HepG2 (cell line): Measurements from ENCODE around the gene ENO1. TPM values are rescaled to one million over a fixed set of nuclear protein-coding genes. Genes with fewer than 3 reads are reported as not detected.

ENCODE experiments used
- BORCS8-MEF2B ChIP-seq: sonication (generic); formaldehyde crosslinking; IDR thresholded peaks from 2 replicates; pipeline ENCODE4 v1.8.0; 2022; ENCODE audit warnings: mild to moderate bottlenecking, missing genetic modification reagents
- CBX1 ChIP-seq: IDR thresholded peaks from one replicate; pipeline ENCODE4 v1.6.1; 2016; ENCODE audit warnings: antibody characterized with exemption, low read depth
- CBX2 ChIP-seq, 2 experiments: fragments of 200-600 bp in 1 of 2; sonication (generic); formaldehyde crosslinking in 1 of 2; IDR thresholded peaks; 2 replicates each; pipeline versions ENCODE4 v1.7.0 to v1.8.1; 2018 to 2022; ENCODE audit warnings: low read depth in 2 of 2, low read length in 1 of 2, mild to moderate bottlenecking in 1 of 2, missing genetic modification reagents in 1 of 2
- CHD2 ChIP-seq: IDR thresholded peaks from 2 replicates; pipeline ENCODE4 v1.6.1; 2011; ENCODE audit warnings: low read depth, low read length, improper control_type of control experiment
- HNF1B ChIP-seq: sonication (generic); formaldehyde crosslinking; IDR thresholded peaks from 2 replicates; pipeline ENCODE4 v1.5.1; 2020; ENCODE audit warnings: mild to moderate bottlenecking, moderate library complexity, missing genetic modification reagents
- MAFF ChIP-seq: IDR thresholded peaks from 2 replicates; pipeline ENCODE4 v1.6.1; 2011; ENCODE audit warnings: low read depth, low read length, improper control_type of control experiment
- MLX ChIP-seq: IDR thresholded peaks from 2 replicates; pipeline ENCODE4 v1.6.1; 2016
- MTF1 ChIP-seq: sonication (generic); formaldehyde crosslinking; IDR thresholded peaks from 2 replicates; pipeline ENCODE4 v1.5.0; 2020; ENCODE audit warnings: missing genetic modification reagents
- PCBP2 ChIP-seq: fragments of 200-400 bp; formaldehyde crosslinking; optimal IDR thresholded peaks from 2 replicates; pipeline ENCODE3; 2018; ENCODE audit warnings: low read length, low read depth; ENCODE audit not compliant: poor library complexity, severe bottlenecking
- TAF15 ChIP-seq: fragments of 200-400 bp; formaldehyde crosslinking; IDR thresholded peaks from one replicate; pipeline ENCODE4 v1.6.1; 2018; ENCODE audit warnings: mild to moderate bottlenecking, low read depth, low read length; ENCODE audit not compliant: poor library complexity, severe bottlenecking
- YEATS2 ChIP-seq: sonication (generic); formaldehyde crosslinking; IDR thresholded peaks from 2 replicates; pipeline ENCODE4 v1.4.0; 2020; ENCODE audit warnings: missing genetic modification reagents, borderline replicate concordance
- ZBTB37 ChIP-seq: sonication (generic); formaldehyde crosslinking; IDR thresholded peaks from 2 replicates; pipeline ENCODE4 v1.4.0; 2020; ENCODE audit warnings: mild to moderate bottlenecking, missing genetic modification reagents
- ZKSCAN5 ChIP-seq: sonication (generic); formaldehyde crosslinking; IDR thresholded peaks from 2 replicates; pipeline ENCODE4 v1.5.1; 2020; ENCODE audit warnings: mild to moderate bottlenecking, missing genetic modification reagents
- ZNF142 ChIP-seq: sonication (generic); formaldehyde crosslinking; IDR thresholded peaks from 2 replicates; pipeline ENCODE4 v1.4.0; 2020; ENCODE audit warnings: missing genetic modification reagents
- ZNF343 ChIP-seq: sonication (generic); formaldehyde crosslinking; IDR thresholded peaks from 2 replicates; pipeline ENCODE4 v1.4.0; 2020; ENCODE audit warnings: mild to moderate bottlenecking, missing genetic modification reagents
- ZNF614 ChIP-seq: IDR thresholded peaks from 2 replicates; pipeline ENCODE4 v1.6.1; 2018; ENCODE audit warnings: missing biosample characterization, missing genetic modification reagents, inconsistent platforms, borderline replicate concordance
- ZNF784 ChIP-seq: sonication (generic); formaldehyde crosslinking; IDR thresholded peaks from 2 replicates; pipeline ENCODE4 v1.5.1; 2020; ENCODE audit warnings: missing genetic modification reagents, mild to moderate bottlenecking, borderline replicate concordance
- polyA plus RNA-seq, 8 experiments: library from polyadenylated mRNA; depleted of rRNA in 3 of 8; stranded (reverse) in 7 of 8; unstranded in 1 of 8; fragments of >200 nt; fragmentation: Illumina TruSeq in 4 of 8; extraction: Trizol in 4 of 8; gene quantifications; 2 replicates each; pipeline versions ENCODE4 v1.2.1 to v1.2.3, GENCODE V29; 2011 to 2016; ENCODE audit warnings: low read depth in 4 of 8, missing spikeins in 1 of 8, mixed read lengths in 1 of 8; ENCODE audit not compliant: insufficient read depth in 1 of 8
- total RNA-seq, 5 experiments: library from RNA; depleted of rRNA; stranded (reverse); fragments of >200 nt; fragmentation: Illumina TruSeq; extraction: Trizol; gene quantifications; 2 replicates each; pipeline ENCODE4 v1.2.3, GENCODE V29; 2016; ENCODE audit warnings: low read depth in 1 of 5

The ENO1 gene
- total and polyA plus RNA-seq, 2 of the 13 experiments (the other 11 are each of a cell fraction or from before 2014, with no cell fraction given), result 1,559 to 3,103 TPM

- TF ChIP-seq HNF1B (peak; percentile 88), TAF15 (no peak), MTF1 (CRISPR knock-in tag) (peak; percentile 74), ZNF614 (CRISPR knock-in tag) (peak; percentile 26; the same call in 1 of the 2 replicates), CHD2 (no peak; the same call in 1 of the 2 replicates), YEATS2 (peak; percentile 79; the same call in 1 of the 2 replicates), MLX (no peak), ZNF343 (CRISPR knock-in tag) (peak; percentile 93; the same call in 1 of the 2 replicates), ZKSCAN5 (no peak; the same call in 1 of the 2 replicates), ZBTB37 (CRISPR knock-in tag) (peak; percentile 56; the same call in 1 of the 2 replicates), ZNF784 (CRISPR knock-in tag) (no peak), CBX2 (IDR thresholded peaks at IDR 0.05; ENCODE audit: low read depth, low read length) (no peak), CBX2 (CRISPR knock-in tag; IDR thresholded peaks at IDR 0.05; ENCODE audit: low read depth) (no peak), MAFF (no peak), BORCS8-MEF2B (CRISPR knock-in tag) (peak; percentile 99), CBX1 (peak; percentile 38), ZNF142 (CRISPR knock-in tag) (peak; percentile 94; the same call in 1 of the 2 replicates), PCBP2 (no peak)
Measured at GRCh38 chr1:8878698-8879463, 395 bp upstream of the ENO1 start (continued).
